GM15510 (cell line): ENCODE results near the gene DIABLO.

Source experiments
- POLR2A ChIP-seq: IDR thresholded peaks from 3 replicates; pipeline ENCODE4 v1.6.1; 2011; ENCODE audit warnings: borderline replicate concordance; ENCODE audit not compliant: insufficient read length; ENCODE audit errors: extremely low read depth

The DIABLO gene

DNA sequence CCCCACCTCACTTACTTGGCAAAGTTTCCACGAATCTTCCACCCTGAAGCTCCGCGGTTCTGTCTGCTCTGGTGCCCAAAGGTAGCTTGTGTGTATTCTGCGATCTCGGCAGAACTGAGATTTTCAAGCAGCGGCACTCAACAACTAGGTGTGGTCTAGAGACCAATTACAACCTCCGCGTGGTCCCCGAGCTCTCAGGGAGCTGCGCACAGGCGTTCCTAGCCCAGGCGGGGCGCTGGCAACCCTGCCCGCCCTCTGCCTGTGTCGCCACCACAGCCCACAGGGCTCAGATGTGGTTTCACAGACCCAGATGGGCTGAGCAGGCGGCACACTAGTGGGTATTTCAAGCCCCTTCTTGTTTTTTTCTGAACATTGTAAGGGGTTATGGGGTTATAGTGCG lies 1.5 kb upstream of the DIABLO start:
- no peak for TF ChIP-seq POLR2A

DNA sequence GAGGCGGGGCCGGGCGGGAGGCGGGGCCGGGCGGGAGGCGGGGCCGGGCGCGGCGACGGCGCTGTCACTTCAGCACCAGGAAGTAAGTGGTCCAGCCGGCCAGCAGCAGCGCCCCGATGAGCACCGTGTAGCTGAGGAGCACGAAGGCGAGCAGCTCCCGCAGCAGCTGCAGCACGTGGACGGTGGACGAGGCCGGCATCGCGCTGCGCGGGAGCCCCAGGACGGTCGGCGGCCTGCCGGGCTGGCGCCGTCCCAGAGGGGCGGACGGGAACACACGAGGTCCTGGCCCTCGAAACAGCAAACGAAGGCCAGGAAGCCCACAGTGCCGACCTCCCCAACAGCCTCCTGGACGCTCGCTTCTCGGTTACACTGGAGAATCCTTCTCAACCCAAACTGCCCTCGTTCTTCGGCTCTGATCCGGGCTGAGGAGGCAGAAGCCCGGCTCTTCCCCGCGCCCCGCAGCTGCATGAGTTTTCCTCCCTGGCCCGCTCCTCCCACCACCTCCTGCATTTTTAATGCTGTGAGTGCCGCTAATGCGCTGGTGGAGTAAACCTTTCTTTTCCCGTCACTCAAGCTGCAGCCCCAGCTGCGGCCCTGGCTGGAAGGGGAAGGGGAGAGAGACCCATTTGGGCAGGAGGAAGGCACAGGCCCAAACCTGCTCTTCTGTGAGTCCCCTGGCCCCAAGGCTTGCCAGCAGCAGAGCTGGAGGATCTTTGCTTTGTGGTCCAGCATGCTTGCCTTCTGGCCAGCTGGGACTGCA lies 694 bp upstream of the DIABLO start:
- TF ChIP-seq POLR2A = no peak

DNA sequence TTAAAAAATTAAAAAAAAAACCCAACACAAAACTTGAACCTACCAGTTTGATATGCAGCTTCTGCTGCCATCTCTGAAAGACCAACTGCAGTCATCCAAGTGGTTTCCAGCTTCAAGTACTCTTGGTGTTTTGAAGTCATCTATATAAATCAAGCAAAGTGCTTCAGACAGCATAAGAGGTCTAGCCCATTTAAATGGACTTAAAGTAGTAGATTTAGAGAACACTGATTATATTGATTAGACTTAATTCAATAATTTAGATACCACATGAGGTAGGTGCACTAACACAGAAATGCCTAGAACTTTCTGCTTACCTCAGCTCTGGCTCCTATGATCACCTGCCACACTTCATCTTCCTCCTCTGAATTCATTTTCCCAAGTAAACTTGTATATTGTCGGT lies 9.4 kb downstream of the DIABLO start:
- no peak for TF ChIP-seq POLR2A

DNA sequence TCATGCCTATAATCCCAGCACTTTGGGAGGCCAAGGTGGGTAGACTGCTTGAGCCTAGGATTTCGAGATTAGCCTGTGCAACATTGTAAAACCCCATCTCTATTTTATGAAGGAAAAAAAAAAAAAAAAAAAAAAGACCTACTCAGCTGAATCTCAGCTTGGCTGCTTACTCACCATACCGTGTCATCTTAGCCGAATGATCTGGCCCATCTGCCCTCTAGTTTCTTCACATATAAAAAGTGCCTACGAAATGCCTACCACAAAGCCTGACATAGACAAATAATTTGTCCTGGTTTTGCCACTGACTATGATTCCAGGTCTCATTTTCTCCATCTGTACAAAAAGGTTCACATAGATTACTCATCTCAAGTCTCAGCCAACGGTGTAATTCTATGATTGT lies 10.1 kb downstream of the DIABLO start:
- TF ChIP-seq POLR2A = no peak

DNA sequence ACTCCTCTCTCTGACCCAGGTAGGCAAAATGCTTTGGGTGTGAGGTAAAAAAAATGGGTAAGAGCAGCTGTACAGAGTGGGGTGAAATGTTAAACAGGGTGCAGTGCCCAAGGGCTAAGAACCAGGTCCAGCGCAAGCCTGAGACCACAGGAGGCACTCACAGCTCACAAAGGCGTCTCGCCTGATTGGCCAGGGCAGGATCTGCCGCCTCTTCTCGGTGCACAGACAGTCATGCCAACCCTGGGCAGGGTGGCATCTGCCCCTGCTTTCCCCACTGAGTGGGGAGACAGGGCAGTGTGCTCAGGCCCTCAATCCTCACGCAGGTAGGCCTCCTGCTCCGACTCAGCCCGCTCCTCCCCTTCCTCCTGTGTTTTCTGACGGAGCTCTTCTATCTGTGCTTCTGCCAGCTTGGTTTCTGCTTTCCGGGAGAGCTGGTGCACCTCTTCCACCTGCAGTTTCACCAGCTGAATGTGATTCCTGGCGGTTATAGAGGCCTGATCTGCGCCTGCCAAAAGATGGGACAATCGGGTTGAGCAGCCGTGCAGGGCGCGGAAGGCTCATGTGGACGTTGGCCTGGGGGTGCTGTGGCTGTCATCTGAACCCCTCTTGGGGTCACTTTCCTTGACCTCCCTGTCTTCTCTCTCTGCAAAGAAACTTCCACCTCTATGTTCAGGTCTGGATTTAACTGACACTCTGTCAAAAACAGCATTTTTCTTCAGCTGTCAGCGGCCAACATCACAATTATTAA lies 17.6 kb downstream of the DIABLO start:
- no peak for TF ChIP-seq POLR2A

DNA sequence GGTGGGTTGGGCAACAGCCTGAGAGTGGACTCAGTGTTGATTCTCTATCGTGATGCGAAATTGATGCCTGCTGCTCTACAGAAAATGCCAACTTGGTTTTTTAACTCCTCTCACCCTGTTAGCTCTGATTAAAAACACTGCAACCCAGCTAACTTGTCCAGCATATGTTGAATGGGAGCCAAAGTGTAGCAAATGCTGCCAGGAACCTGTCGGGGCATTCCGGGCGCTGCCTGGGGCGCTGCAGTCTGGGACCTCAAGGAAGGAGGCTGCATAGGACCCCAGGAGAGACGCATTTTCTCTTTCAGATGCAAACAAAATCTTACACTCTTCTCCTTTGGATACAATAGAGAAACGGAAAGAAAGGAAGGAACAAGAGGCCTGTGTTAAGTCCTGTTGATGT lies 18.5 kb downstream of the DIABLO start:
- TF ChIP-seq POLR2A = no peak

DNA sequence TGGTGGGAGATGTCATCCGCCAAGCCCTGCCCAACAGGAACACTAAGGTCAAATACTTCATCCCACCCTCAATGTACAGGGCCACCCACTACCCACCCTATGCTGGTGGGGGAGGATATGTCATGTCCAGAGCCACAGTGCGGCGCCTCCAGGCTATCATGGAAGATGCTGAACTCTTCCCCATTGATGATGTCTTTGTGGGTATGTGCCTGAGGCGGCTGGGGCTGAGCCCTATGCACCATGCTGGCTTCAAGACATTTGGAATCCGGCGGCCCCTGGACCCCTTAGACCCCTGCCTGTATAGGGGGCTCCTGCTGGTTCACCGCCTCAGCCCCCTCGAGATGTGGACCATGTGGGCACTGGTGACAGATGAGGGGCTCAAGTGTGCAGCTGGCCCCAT lies 18.9 kb downstream of the DIABLO start:
- TF ChIP-seq POLR2A = no peak

DNA sequence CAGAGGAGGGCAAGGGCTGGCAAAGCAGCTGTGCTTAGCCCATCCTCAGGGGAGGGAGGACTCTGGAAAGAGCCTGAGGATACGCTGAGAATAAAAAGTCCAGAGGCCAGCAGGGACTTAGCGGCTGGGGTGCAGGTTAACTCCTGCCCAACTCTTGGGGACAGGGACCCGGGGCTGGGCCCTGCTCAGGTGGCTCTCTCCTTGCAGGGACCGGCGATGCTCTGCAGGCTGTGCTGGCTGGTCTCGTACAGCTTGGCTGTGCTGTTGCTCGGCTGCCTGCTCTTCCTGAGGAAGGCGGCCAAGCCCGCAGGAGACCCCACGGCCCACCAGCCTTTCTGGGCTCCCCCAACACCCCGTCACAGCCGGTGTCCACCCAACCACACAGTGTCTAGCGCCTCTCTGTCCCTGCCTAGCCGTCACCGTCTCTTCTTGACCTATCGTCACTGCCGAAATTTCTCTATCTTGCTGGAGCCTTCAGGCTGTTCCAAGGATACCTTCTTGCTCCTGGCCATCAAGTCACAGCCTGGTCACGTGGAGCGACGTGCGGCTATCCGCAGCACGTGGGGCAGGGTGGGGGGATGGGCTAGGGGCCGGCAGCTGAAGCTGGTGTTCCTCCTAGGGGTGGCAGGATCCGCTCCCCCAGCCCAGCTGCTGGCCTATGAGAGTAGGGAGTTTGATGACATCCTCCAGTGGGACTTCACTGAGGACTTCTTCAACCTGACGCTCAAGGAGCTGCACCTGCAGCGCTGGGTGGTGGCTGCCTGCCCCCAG lies 19.6 kb downstream of the DIABLO start:
- TF ChIP-seq POLR2A = no peak

DNA sequence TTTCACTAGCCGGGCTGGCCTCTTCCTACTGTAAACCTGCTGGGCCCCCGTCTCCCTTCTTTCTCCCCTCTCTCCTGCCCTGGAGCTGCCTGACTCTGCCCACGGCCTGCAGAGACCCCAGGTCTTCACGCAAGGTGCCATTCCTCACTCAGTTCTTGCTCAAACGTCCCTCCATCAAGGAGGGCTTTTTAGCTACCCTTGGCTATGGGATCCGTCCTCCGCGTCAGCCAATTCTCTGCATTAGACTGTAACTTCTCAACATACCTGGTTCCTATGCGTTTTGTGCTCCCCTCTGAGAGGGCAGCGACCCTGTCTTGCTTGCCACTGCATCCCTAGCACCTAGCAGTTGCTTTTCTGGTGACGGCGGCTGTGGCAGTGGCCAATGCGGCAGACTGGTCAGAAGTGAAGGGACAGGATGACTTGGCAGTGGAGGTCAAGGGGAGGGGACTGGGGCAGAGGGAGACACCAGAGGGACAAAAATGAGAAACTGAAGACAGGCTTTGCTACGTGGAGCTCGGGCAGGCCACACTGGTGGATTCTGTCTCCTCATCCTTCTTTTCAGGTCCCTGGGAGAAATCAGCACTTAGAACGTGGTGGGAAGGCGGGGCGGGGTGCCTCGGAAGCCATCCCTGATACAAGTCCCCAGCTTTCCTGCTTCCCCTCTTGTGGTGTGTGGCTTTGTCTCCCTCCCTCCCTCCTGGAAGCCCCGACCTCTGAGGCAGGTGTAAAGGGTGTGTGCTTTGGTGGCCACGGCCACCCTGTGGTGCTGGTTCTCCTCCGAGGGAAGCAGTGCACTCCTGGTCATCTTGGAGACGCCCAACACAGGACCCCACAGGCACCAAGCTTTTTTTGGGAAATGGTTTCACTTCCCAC lies 20.6 kb downstream of the DIABLO start:
- no peak for TF ChIP-seq POLR2A

DNA sequence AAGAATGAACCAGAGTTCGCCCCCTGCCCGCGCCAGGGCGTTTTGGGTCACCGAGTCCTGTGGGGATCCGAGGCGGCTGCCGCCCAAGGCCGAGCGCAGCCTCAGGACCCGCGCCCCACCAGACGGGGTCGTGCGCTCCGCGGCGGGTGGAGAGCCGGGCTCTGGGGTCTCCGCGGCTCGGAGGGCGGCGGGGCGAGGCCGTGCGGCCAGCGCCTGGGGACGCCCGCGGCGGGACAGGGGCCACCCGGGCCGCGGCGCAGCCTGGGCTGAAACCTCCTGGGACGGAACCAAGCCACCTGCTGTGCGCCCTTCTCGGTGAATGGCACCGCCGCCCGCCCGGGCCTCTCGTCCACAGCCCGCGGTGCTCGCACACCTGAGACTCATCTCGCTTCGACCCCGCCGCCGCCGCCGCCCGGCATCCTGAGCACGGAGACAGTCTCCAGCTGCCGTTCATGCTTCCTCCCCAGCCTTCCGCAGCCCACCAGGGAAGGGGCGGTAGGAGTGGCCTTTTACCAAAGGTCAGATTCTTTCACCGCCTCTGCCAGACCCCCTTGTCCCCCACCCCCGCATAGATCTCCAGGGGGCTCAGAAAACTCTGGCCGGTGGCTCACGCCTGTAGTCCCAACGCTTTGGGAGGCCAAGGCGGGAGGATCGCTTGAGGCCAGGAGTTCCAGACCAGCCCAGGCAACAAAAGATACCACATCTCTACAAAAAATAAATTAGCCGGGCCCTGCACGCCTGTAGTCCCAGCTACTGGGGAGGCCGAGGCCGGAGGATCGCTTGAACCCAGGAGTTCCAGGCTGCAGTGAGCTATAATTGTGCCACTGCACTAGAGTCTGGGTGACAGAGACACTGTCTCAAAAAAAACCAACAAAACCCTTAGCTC lies 21.4 kb downstream of the DIABLO start:
- no peak for TF ChIP-seq POLR2A

DNA sequence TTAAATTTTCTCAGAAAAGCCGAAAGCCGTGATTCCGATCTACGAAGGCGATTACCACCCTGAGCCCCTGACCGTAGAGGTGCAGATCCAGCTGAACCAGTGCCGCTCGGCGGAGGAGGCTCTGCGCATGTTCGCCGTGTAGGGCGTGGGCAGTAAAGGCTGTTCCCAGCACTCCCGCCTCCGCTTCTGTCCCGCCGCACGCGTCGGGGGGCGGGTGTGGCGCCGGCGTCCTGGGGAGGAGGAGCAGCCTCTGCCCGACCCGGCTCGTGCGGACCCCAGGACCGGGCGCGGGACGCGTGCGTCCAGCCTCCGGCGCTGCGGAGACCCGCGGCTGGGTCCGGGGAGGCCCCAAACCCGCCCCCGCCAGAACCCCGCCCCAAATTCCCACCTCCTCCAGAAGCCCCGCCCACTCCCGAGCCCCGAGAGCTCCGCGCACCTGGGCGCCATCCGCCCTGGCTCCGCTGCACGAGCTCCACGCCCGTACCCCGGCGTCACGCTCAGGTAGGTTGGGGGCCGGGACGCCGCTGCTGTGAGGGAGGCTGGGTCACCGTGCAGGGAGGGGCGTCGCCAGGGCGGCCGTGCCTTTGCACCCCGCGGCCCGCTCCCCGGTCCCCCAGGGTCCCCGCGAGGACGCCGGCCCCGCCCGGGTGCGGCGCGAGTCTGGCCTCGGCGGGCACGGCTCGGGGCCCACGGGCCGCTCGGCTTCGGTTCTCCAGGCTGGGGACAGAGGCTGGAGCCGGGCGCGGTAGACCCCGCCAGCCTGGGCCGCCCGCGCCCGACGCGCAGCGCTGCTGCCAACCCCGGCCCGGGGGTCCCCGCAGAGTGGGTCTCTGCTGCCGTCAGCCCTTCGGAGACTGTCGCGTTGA lies 22.3 kb downstream of the DIABLO start, which contains the start of gene B3GNT4:
Gene B3GNT4, plus strand, starts transcription at position 409 of the 866 bp plus-strand sequence. CDS start 910 bp downstream, outside the sequence.
- TF ChIP-seq POLR2A = no peak

DNA sequence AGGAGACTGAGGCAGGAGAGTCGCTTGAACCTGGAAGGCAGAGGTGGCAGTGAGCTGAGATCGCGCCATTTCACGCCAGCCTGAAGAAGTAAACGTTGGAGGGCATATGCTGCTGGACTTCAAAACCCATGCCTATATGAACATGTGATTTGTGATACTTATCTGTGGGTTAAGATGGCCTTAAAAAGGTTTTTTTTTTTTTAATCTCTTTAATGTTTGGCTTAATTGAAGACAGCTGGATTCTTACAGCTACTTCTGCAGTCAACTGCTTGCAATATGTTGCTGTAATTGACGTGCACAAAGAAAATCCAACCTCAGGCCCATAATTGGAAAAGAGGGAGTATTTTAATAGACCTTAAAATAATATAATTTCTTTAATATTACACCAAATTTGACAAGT lies 23.8 kb downstream of the DIABLO start:
- TF ChIP-seq POLR2A = no peak
